ENCODE data around the gene RIC8A. TPM values are rescaled to one million over a fixed set of nuclear protein-coding genes. Genes with fewer than 3 reads are reported as not detected.
A peak's percentile ranks its signal among the peaks of the same experiment; 100 is the strongest.

The RIC8A gene
- total and polyA plus RNA-seq, 3 experiments from 2014 or later = 103 to 139 (median 137) TPM

DNA sequence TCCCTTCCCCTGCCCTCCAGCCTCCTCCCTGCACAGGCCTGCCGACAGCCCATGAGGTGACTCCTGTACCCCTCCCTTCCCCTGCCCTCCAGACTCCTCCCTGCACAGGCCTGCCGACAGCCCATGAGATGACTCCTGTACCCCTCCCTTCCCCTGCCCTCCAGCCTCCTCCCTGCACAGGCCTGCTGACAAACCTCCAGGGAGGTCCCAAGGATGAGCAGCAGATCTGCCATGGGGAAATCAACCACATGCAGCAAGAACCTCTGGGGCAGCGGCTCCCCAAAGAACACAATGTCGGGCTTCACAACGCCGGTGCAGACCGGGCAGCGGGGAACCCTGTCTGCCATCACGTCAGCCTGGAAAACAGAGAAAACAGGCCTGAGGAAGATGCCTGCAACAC, 16.4 kb downstream of the RIC8A start:
- no peaks in the 10 kb centered on the region for H3K27me3 Mint-ChIP-seq
- no peak overlapping the region for H3K27ac ChIP-seq (ENCODE audit: low read depth, low read length)
- H3K9me3 Mint-ChIP-seq = peaks cover 0 to 1% (median 0%) of the 10 kb centered on the region in 5 donors
- H3K4me1 ChIP-seq (ENCODE audit: insufficient read depth, low read length) = no peaks in the 10 kb centered on the region
- H3K27ac Mint-ChIP-seq = no peak overlapping the region
- peaks cover 6% of the 10 kb centered on the region for H3K36me3 ChIP-seq (ENCODE audit: insufficient read depth, low read length)
- ChIA-PET CTCF (no interaction called here), POLR2A (no interaction called here)
- H3K4me1 Mint-ChIP-seq = peaks cover 4 to 12% (median 5%) of the 10 kb centered on the region in 3 donors
- no peak overlapping the region for H3K4me3 Mint-ChIP-seq
- no peak for DNase-seq
- H3K36me3 Mint-ChIP-seq = peaks cover 0 to 42% (median 8%) of the 10 kb centered on the region in 3 donors
- H3K4me3 ChIP-seq (ENCODE audit: low read length) = no peak overlapping the region
- H3K27me3 ChIP-seq (ENCODE audit: insufficient read depth, low read length, poor library complexity, severe bottlenecking) = no peaks in the 10 kb centered on the region
- H3K9me3 ChIP-seq (ENCODE audit: low read length) = no peaks in the 10 kb centered on the region

DNA sequence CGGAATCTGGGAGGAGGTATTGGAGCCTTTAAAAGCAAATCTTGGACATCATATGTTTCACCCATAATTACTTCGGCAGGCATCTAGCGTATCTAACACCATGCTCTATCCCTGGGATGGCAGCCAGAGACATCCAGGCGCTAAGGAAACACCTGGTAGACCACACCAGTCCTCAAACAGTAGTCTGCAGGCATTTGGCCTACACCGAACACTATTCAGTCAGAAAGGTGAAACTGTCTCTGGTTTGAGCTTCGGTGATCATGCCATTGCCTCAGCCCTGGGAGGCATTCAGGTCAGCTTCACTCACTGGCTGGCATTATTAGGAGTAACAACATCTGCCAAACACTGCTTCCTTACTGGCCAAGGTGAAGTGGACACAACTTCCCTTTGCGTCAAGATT, 16.9 kb downstream of the RIC8A start:
- ChIA-PET CTCF (no interaction called here), POLR2A (no interaction called here)
- H3K27ac Mint-ChIP-seq = peak overlapping the region in 2 of 8 donors; percentile 54 to 70
- DNase-seq = no peak
- no peaks in the 10 kb centered on the region for H3K27me3 Mint-ChIP-seq
- no peak overlapping the region for H3K27ac ChIP-seq (ENCODE audit: low read depth, low read length)
- H3K36me3 Mint-ChIP-seq = peaks cover 0 to 41% (median 4%) of the 10 kb centered on the region in 3 donors
- peaks cover 6% of the 10 kb centered on the region for H3K36me3 ChIP-seq (ENCODE audit: insufficient read depth, low read length)
- peaks cover 4 to 12% (median 5%) of the 10 kb centered on the region in 3 donors for H3K4me1 Mint-ChIP-seq
- H3K4me3 ChIP-seq (ENCODE audit: low read length) = no peak overlapping the region
- no peaks in the 10 kb centered on the region for H3K9me3 ChIP-seq (ENCODE audit: low read length)
- H3K9me3 Mint-ChIP-seq = peaks cover 0 to 1% (median 0%) of the 10 kb centered on the region in 5 donors
- no peak overlapping the region for H3K4me3 Mint-ChIP-seq
- no peaks in the 10 kb centered on the region for H3K4me1 ChIP-seq (ENCODE audit: insufficient read depth, low read length)
- H3K27me3 ChIP-seq (ENCODE audit: insufficient read depth, low read length, poor library complexity, severe bottlenecking) = no peaks in the 10 kb centered on the region

DNA sequence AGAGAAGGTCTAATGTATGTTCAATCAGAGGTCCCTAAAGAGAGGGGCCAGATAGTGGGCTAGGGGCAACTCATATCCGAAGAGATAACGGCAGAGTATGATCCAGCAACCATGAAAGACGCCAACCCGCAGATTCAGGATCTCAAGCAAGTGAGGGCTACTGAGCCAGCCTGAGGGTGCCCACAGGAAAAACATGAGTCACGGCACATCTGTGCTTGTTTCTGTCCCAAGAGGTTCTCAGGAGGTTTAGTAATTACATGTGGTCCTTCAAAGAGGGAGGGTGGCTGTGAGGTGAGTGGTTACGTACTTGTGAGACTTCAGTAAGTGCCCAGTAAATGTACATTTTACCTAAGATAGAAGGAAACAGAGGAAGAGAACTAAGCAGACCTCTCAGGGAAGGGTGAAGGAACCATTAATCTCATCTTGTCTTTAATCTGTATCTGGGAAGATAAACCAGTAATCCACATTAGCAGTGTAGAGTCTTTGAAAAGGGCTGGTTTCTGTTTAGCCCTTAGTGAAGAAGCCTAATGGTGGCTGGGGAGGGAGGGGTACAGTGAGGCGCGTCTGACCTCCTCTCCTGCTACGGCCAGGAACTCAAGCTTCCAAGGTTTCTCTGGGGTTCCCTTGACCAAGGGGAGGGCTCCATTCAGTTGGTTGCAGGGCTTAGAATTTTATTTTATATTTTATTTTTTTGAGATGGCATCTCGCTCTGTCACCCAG, 18.4 kb downstream of the RIC8A start:
- peaks cover 0 to 45% (median 4%) of the 10 kb centered on the region in 3 donors for H3K36me3 Mint-ChIP-seq
- ChIA-PET POLR2A (no interaction called here), CTCF (no interaction called here)
- H3K4me3 Mint-ChIP-seq = no peak overlapping the region
- H3K36me3 ChIP-seq (ENCODE audit: insufficient read depth, low read length) = peaks cover 6% of the 10 kb centered on the region
- H3K27ac ChIP-seq (ENCODE audit: low read depth, low read length) = no peak overlapping the region
- peaks cover 0 to 1% (median 0%) of the 10 kb centered on the region in 5 donors for H3K9me3 Mint-ChIP-seq
- H3K4me1 Mint-ChIP-seq = peaks cover 4 to 12% (median 5%) of the 10 kb centered on the region in 3 donors
- H3K4me1 ChIP-seq (ENCODE audit: insufficient read depth, low read length) = no peaks in the 10 kb centered on the region
- H3K27me3 ChIP-seq (ENCODE audit: insufficient read depth, low read length, poor library complexity, severe bottlenecking) = no peaks in the 10 kb centered on the region
- no peaks in the 10 kb centered on the region for H3K9me3 ChIP-seq (ENCODE audit: low read length)
- no peak overlapping the region for H3K4me3 ChIP-seq (ENCODE audit: low read length)
- no peak for DNase-seq
- H3K27ac Mint-ChIP-seq = peak overlapping the region in 3 of 8 donors; percentile 17 to 74 (median 57)
- no peaks in the 10 kb centered on the region for H3K27me3 Mint-ChIP-seq

DNA sequence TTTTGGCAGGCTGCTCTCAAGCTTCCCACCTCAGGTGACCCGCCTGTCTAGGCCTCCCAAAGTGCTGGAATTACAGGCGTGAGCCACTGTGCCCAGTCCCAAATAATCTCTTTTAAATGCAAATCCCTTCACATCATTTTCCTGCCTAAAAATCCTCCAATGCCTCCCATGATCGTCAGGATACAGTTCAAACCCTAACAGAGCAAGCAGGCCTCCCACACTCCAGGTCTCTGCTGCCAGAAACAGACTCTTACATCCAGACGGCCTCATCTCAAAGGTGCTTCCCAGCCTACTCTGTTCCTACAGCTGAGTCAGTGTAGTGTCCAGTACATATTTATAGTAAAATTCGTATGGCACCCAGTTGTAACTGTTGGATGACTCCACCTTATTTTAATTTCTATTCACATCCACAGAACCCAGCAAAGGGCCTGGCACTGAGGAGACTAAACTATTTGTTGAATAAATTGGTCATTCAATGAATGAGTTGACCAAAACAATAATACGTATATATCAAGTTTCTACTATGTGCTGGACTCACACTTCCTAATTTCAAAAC, 20.4 kb downstream of the RIC8A start:
- no peak overlapping the region for H3K4me3 ChIP-seq (ENCODE audit: low read length)
- H3K9me3 ChIP-seq (ENCODE audit: low read length) = no peaks in the 10 kb centered on the region
- Mint-ChIP-seq H3K27me3 (no peaks in the 10 kb centered on the region), H3K36me3 (peaks cover 0 to 36% (median 8%) of the 10 kb centered on the region in 3 donors), H3K27ac (peak overlapping the region in 4 of 8 donors; percentile 49 to 93 (median 68)), H3K4me3 (no peak overlapping the region), H3K4me1 (peaks cover 4 to 16% (median 5%) of the 10 kb centered on the region in 3 donors), H3K9me3 (peaks cover 0 to 1% (median 0%) of the 10 kb centered on the region in 5 donors)
- CTCF ChIA-PET = no interaction called here
- no peaks in the 10 kb centered on the region for H3K27me3 ChIP-seq (ENCODE audit: insufficient read depth, low read length, poor library complexity, severe bottlenecking)
- peaks cover 6% of the 10 kb centered on the region for H3K36me3 ChIP-seq (ENCODE audit: insufficient read depth, low read length)
- DNase-seq = no peak
- POLR2A ChIA-PET = no interaction called here
- H3K27ac ChIP-seq (ENCODE audit: low read depth, low read length) = no peak overlapping the region
- H3K4me1 ChIP-seq (ENCODE audit: insufficient read depth, low read length) = no peaks in the 10 kb centered on the region

- Mint-ChIP-seq H3K4me1 (peaks cover 8 to 32% (median 14%) of the 10 kb centered on the region in 3 donors), H3K27ac (peak overlapping the region in 1 of 8 donors; percentile 29), H3K27me3 (no peaks in the 10 kb centered on the region), H3K4me3 (no peak overlapping the region), H3K36me3 (peaks cover 0 to 34% (median 8%) of the 10 kb centered on the region in 3 donors), H3K9me3 (no peaks in the 10 kb centered on the region)
- POLR2A ChIA-PET = no interaction called here
- DNase-seq = no peak
- Histone ChIP-seq H3K9me3 (ENCODE audit: low read length) (no peaks in the 10 kb centered on the region), H3K4me3 (ENCODE audit: low read length) (no peak overlapping the region), H3K27ac (ENCODE audit: low read depth, low read length) (no peak overlapping the region), H3K27me3 (ENCODE audit: insufficient read depth, low read length, poor library complexity, severe bottlenecking) (no peaks in the 10 kb centered on the region), H3K4me1 (ENCODE audit: insufficient read depth, low read length) (peaks cover 7% of the 10 kb centered on the region), H3K36me3 (ENCODE audit: insufficient read depth, low read length) (no peaks in the 10 kb centered on the region)
- CTCF ChIA-PET = no interaction called here
These were observed 22.9 kb downstream of the RIC8A start for GRCh38 chr11:230431-230830.

- Histone ChIP-seq H3K4me3 (ENCODE audit: low read length) (no peak overlapping the region), H3K36me3 (ENCODE audit: insufficient read depth, low read length) (no peaks in the 10 kb centered on the region), H3K4me1 (ENCODE audit: insufficient read depth, low read length) (peaks cover 19% of the 10 kb centered on the region), H3K9me3 (ENCODE audit: low read length) (no peaks in the 10 kb centered on the region), H3K27me3 (ENCODE audit: insufficient read depth, low read length, poor library complexity, severe bottlenecking) (no peaks in the 10 kb centered on the region), H3K27ac (ENCODE audit: low read depth, low read length) (no peak overlapping the region)
- Mint-ChIP-seq H3K36me3 (peaks cover 0 to 38% (median 6%) of the 10 kb centered on the region in 3 donors), H3K4me3 (peak overlapping the region in 1 of 7 donors; percentile 73), H3K4me1 (peaks cover 25 to 47% (median 25%) of the 10 kb centered on the region in 3 donors), H3K27me3 (peaks cover 0 to 4% of the 10 kb centered on the region in 2 donors), H3K9me3 (no peaks in the 10 kb centered on the region), H3K27ac (peak overlapping the region in 7 of 8 donors; percentile 50 to 98 (median 73))
- ChIA-PET POLR2A (no interaction called here), CTCF (no interaction called here)
- no peak for DNase-seq
These were observed 25.5 kb downstream of the RIC8A start for GRCh38 chr11:232783-233565.

DNA sequence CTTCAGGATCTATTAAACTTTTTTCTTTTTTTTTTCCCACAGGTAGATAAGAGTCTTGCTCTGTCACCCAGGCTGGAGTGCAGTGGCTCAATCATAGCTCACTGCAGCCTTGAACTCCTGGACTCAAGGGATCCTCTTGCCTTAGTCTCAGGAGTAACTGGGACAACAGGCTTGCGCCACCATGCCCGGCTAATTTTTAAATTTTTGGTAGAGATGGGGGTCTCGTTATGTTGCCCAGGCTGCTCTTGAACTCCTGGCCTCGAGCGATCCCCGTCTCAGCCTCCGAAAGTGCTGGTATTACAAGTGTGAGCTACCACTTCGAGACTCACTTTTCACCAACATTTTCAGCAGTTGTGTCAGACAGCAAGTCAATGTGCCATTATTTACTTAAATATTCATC, 27.7 kb downstream of the RIC8A start:
- Mint-ChIP-seq H3K9me3 (no peaks in the 10 kb centered on the region), H3K4me1 (peaks cover 32 to 57% (median 39%) of the 10 kb centered on the region in 3 donors), H3K27ac (peak overlapping the region; percentile 74 to 99 (median 97)), H3K27me3 (peaks cover 0 to 4% of the 10 kb centered on the region in 2 donors), H3K4me3 (peak overlapping the region; percentile 83 to 99 (median 96)), H3K36me3 (peaks cover 0 to 44% (median 4%) of the 10 kb centered on the region in 3 donors)
- Histone ChIP-seq H3K4me1 (ENCODE audit: insufficient read depth, low read length) (peaks cover 24% of the 10 kb centered on the region), H3K27me3 (ENCODE audit: insufficient read depth, low read length, poor library complexity, severe bottlenecking) (no peaks in the 10 kb centered on the region), H3K9me3 (ENCODE audit: low read length) (no peaks in the 10 kb centered on the region), H3K36me3 (ENCODE audit: insufficient read depth, low read length) (peaks cover 4% of the 10 kb centered on the region), H3K27ac (ENCODE audit: low read depth, low read length) (peak overlapping the region; percentile 69), H3K4me3 (ENCODE audit: low read length) (peak overlapping the region; percentile 69)
- CTCF ChIA-PET = interaction anchor here (0.6 to 1.2 kb wide), 2 partner anchors 24 to 81 kb away, joined by 3 to 4 read pairs; no protein-coding TSS in a partner anchor
- DNase-seq = no peak
- POLR2A ChIA-PET = interaction anchor here (1.6 kb wide), 1 partner anchor 29 kb away, joined by 8 read pairs; the partner anchor contains the start of genes BET1L and RIC8A
